GM21526 (cell line): Measurements from ENCODE around the gene MYL3.
A peak's percentile ranks its signal among the peaks of the same experiment; 100 is the strongest.

Source experiments
- ATAC-seq: cut with Tn5 transposase; IDR thresholded peaks from one replicate; pipeline ENCODE4 v1.9.1; 2021; ENCODE audit warnings: moderate library complexity; ENCODE audit not compliant: unreplicated experiment, low FRiP score

The MYL3 gene

GRCh38 chr3:46852839-46853355, 10.3 kb downstream of the MYL3 start:
- no peak for ATAC-seq

- no peak for ATAC-seq
Measured at GRCh38 chr3:46852334-46852720, 10.9 kb downstream of the MYL3 start.

- no peak for ATAC-seq
Measured at GRCh38 chr3:46851364-46852333, 11.6 kb downstream of the MYL3 start.

GRCh38 chr3:46850468-46850779, 12.8 kb downstream of the MYL3 start:
- ATAC-seq, result no peak

GRCh38 chr3:46849686-46850467, 13.4 kb downstream of the MYL3 start:
- no peak for ATAC-seq

GRCh38 chr3:46849045-46849631, 14.1 kb downstream of the MYL3 start:
- ATAC-seq, result no peak

GRCh38 chr3:46848271-46849044, 14.8 kb downstream of the MYL3 start:
- ATAC-seq, result no peak

- ATAC-seq, result no peak
Measured at GRCh38 chr3:46847744-46848143, 15.5 kb downstream of the MYL3 start.

- ATAC-seq, result no peak
Measured at GRCh38 chr3:46846624-46847542, 16.4 kb downstream of the MYL3 start.

- peak; percentile 44 for ATAC-seq
Measured at GRCh38 chr3:46845860-46846623, 17.2 kb downstream of the MYL3 start.

- peak; percentile 35 for ATAC-seq
Measured at GRCh38 chr3:46845397-46845859, 17.8 kb downstream of the MYL3 start.

GRCh38 chr3:46844881-46845312, 18.3 kb downstream of the MYL3 start:
- ATAC-seq, result no peak

- no peak for ATAC-seq
Measured at GRCh38 chr3:46844397-46844796, 18.8 kb downstream of the MYL3 start.

GRCh38 chr3:46843508-46843907, 19.7 kb downstream of the MYL3 start:
- ATAC-seq, result no peak

GRCh38 chr3:46840491-46840890, 22.8 kb downstream of the MYL3 start:
- no peak for ATAC-seq

- no peak for ATAC-seq
Measured at GRCh38 chr3:46838301-46838700, 24.9 kb downstream of the MYL3 start.

GRCh38 chr3:46835491-46835890, 27.8 kb downstream of the MYL3 start:
- no peak for ATAC-seq

GRCh38 chr3:46835054-46835453, 28.2 kb downstream of the MYL3 start:
- no peak for ATAC-seq
